Smooth muscle cell (in vitro differentiated cells): Measurements from ENCODE around the gene SPTBN5. TPM values are rescaled to one million over a fixed set of nuclear protein-coding genes. Genes with fewer than 3 reads are reported as not detected.

Source experiments
- DNase-seq: peaks from one replicate; lab custom pipeline; 2025; ENCODE audit not compliant: unreplicated experiment; lab: John Stamatoyannopoulos, UW
- H2AFZ ChIP-seq: fragments of 200-600 bp; sonication (generic); 2 replicates; pipeline ENCODE4 v1.6.0; 2016; ENCODE audit warnings: antibody characterized with exemption, low read depth, mild to moderate bottlenecking
- H3F3A ChIP-seq: fragments of 200-600 bp; sonication (generic); 2 replicates; pipeline ENCODE4 v1.6.0; 2017; ENCODE audit warnings: antibody characterized with exemption, low read depth
- H3K27ac ChIP-seq: fragments of 200-600 bp; sonication (generic); 2 replicates; pipeline ENCODE4 v1.5.1; 2016; ENCODE audit warnings: low read depth, mild to moderate bottlenecking
- H3K27me3 ChIP-seq: fragments of 200-600 bp; sonication (generic); 2 replicates; pipeline ENCODE4 v1.6.1; 2016; ENCODE audit warnings: low read depth, mild to moderate bottlenecking
- H3K36me3 ChIP-seq: fragments of 200-600 bp; sonication (generic); 2 replicates; pipeline ENCODE4 v1.5.1; 2016; ENCODE audit warnings: low read depth
- H3K4me1 ChIP-seq: fragments of 200-600 bp; sonication (generic); 2 replicates; pipeline ENCODE4 v1.5.1; 2016; ENCODE audit warnings: low read depth
- H3K4me2 ChIP-seq: fragments of 200-600 bp; sonication (generic); 2 replicates; pipeline ENCODE4 v1.6.0; 2016; ENCODE audit warnings: mild to moderate bottlenecking
- H3K4me3 ChIP-seq: fragments of 200-600 bp; sonication (generic); 2 replicates; pipeline ENCODE4 v1.5.1; 2016; ENCODE audit warnings: mild to moderate bottlenecking
- H3K79me2 ChIP-seq: fragments of 200-600 bp; sonication (generic); 2 replicates; pipeline ENCODE4 v1.6.0; 2016; ENCODE audit warnings: low read depth, mild to moderate bottlenecking
- H3K9ac ChIP-seq: fragments of 200-600 bp; sonication (generic); 2 replicates; pipeline ENCODE4 v1.6.0; 2016; ENCODE audit warnings: low read depth
- H3K9me3 ChIP-seq: fragments of 200-600 bp; sonication (generic); replicated peaks from 2 replicates; pipeline ENCODE4 v1.5.1; 2016; ENCODE audit warnings: low read depth
- H4K20me1 ChIP-seq: fragments of 200-600 bp; sonication (generic); 2 replicates; pipeline ENCODE4 v1.6.0; 2016; ENCODE audit warnings: low read depth
- CTCF ChIP-seq: fragments of 200-600 bp; sonication (generic); IDR thresholded peaks from 2 replicates; pipeline ENCODE4 v1.5.1; 2017; ENCODE audit warnings: borderline replicate concordance, mild to moderate bottlenecking, antibody characterized with exemption; ENCODE audit not compliant: insufficient read depth, poor library complexity, severe bottlenecking
- whole genome bisulfite sequencing: methylation state at CpG from one replicate; pipeline ENCODE4 v1.1.7; 2016; ENCODE audit warnings: low lambda C conversion rate; 5-methylcytosine and 5-hydroxymethylcytosine counted together
- polyA plus RNA-seq: library from polyadenylated mRNA; unstranded; fragments of >200 nt; fragmentation: Nextera tagmentation; extraction: Ambion mirVana; gene quantifications from 2 replicates; pipeline ENCODE4 v1.2.1, GENCODE V29; 2016
- total RNA-seq: library from RNA; depleted of rRNA; stranded (reverse); fragments of >200 nt; gene quantifications from 2 replicates; pipeline ENCODE4 v1.2.3, GENCODE V29; 2014

Gene SPTBN5
- total and polyA plus RNA-seq, 2 experiments from 2014 or later: 0.04 to 0.08 TPM

DNA sequence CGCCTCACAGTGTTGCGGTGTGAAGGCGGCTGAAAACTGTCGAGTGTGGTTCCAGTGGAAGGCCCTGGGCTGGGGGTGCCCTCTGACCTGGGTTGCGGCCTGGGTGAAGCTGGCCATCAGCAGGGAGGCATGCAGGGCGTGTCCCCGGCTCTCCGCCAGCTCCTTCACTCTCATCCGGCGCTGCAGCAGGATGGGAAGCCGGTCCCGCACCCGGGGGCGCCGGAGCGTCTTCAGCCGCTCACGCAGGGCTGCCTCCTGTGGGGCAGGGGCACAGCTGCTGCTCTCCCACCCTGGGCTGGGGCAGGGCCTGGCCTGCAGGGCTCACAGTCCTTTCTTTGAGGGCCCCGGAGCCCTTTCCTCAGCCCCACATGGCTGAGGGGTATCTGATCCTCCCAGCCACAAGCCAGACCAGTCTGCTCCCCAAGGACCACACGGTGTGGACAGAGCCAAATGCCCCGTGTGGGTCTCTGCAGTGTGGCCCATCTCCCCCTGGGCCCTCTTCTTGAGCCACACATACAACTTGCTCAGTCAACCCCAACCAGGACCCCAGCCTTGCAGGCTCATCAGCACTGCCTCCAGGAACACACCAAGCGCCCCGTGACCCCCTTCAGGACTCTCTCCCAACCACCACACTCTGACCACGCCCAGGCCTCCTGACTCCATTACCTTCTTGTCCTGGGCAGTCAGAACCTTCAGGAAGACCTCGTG lies 26.8 kb downstream of the SPTBN5 start:
- 89% methylated on average over 25 of the region's 25 CpGs for WGBS
- no peak overlapping the region for H3K27ac ChIP-seq

GRCh38 chr15:41866263-41866703 lies 27.6 kb downstream of the SPTBN5 start:
- H3K9ac ChIP-seq: no peak overlapping the region
- no peak for TF ChIP-seq CTCF
- H3K27me3 ChIP-seq: no peaks in the 10 kb centered on the region
- H3K9me3 ChIP-seq: no peaks in the 10 kb centered on the region
- H4K20me1 ChIP-seq: no peaks in the 10 kb centered on the region
- no peak overlapping the region for H2AFZ ChIP-seq
- no peak overlapping the region for H3K4me2 ChIP-seq
- 80% methylated on average over 8 of the region's 8 CpGs for WGBS
- H3K4me3 ChIP-seq: no peak overlapping the region
- no peaks in the 10 kb centered on the region for H3K79me2 ChIP-seq
- DNase-seq: no peak
- peaks cover 8% of the 10 kb centered on the region for H3K4me1 ChIP-seq
- no peaks in the 10 kb centered on the region for H3K36me3 ChIP-seq
- no peak overlapping the region for H3K27ac ChIP-seq
- H3F3A ChIP-seq: no peaks in the 10 kb centered on the region

More for the DNA sequence above, 26.8 kb downstream of the SPTBN5 start:
- no peaks in the 10 kb centered on the region for H3K9me3 ChIP-seq
- TF ChIP-seq CTCF: no peak
- no peak for DNase-seq
- no peaks in the 10 kb centered on the region for H3K36me3 ChIP-seq
- H4K20me1 ChIP-seq: no peaks in the 10 kb centered on the region
- H3K4me1 ChIP-seq: peaks cover 8% of the 10 kb centered on the region
- no peaks in the 10 kb centered on the region for H3F3A ChIP-seq
- H3K79me2 ChIP-seq: no peaks in the 10 kb centered on the region
- no peak overlapping the region for H3K4me2 ChIP-seq
- H3K27me3 ChIP-seq: no peaks in the 10 kb centered on the region
- H3K9ac ChIP-seq: no peak overlapping the region
- H3K4me3 ChIP-seq: no peak overlapping the region
- H2AFZ ChIP-seq: no peak overlapping the region

GRCh38 chr15:41865490-41866055 lies 28.3 kb downstream of the SPTBN5 start:
- H3K9me3 ChIP-seq: no peaks in the 10 kb centered on the region

More at GRCh38 chr15:41865490-41866055, 28.3 kb downstream of the SPTBN5 start:
- H3F3A ChIP-seq: no peaks in the 10 kb centered on the region
- 89% methylated on average over 18 of the region's 18 CpGs for WGBS
- H3K36me3 ChIP-seq: no peaks in the 10 kb centered on the region
- no peaks in the 10 kb centered on the region for H4K20me1 ChIP-seq
- no peak for DNase-seq
- H3K4me3 ChIP-seq: no peak overlapping the region
- H3K4me1 ChIP-seq: peaks cover 8% of the 10 kb centered on the region
- H3K79me2 ChIP-seq: no peaks in the 10 kb centered on the region
- H3K4me2 ChIP-seq: no peak overlapping the region
- H3K27me3 ChIP-seq: no peaks in the 10 kb centered on the region
- H2AFZ ChIP-seq: no peak overlapping the region
- H3K27ac ChIP-seq: no peak overlapping the region
- no peak for TF ChIP-seq CTCF
- H3K9ac ChIP-seq: no peak overlapping the region
